ENCODE data around the gene VPS35L.
"Not testable (repeated sequence)": the region's sequence is repeated elsewhere in the genome, so short reads cannot be mapped to it uniquely, and the experiment has no call there.

VPS35L gene

GRCh38 chr16:19532601-19533000 lies 22.9 kb upstream of the VPS35L start:
- no peak for DNase-seq

DNA sequence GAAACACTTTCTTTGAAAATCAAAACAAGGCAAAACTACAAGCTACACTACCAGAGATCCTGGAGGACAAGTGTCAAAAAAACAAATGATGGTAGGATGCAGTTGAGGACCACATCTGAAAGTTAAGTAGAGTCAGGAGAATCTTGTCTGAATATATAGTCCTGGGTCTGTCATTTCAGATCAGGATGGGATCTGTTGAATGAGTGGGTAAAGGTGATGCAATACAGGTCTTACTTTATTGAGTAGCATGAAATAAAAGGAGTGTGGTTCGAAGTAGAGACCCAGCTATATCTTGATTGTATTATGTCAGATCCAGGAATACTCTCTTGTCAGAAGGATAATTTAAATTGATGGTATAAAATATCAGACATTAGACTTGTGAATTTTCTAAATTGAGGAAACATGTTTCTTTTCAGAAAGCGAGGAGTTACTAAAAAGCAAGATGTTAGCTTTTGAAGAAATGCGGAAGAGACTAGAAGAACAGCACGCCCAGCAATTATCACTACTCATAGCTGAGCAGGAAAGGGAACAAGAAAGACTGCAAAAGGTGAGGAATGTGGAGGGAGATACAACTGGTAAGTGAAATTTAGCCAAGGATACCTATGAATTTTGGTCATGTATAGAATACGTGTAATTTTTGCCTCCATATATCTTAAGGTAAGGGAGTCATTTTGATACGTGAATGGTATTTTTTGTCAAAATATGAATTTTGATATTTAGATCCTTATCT lies 15.1 kb upstream of the VPS35L start:
- DNase-seq = no peak

DNA sequence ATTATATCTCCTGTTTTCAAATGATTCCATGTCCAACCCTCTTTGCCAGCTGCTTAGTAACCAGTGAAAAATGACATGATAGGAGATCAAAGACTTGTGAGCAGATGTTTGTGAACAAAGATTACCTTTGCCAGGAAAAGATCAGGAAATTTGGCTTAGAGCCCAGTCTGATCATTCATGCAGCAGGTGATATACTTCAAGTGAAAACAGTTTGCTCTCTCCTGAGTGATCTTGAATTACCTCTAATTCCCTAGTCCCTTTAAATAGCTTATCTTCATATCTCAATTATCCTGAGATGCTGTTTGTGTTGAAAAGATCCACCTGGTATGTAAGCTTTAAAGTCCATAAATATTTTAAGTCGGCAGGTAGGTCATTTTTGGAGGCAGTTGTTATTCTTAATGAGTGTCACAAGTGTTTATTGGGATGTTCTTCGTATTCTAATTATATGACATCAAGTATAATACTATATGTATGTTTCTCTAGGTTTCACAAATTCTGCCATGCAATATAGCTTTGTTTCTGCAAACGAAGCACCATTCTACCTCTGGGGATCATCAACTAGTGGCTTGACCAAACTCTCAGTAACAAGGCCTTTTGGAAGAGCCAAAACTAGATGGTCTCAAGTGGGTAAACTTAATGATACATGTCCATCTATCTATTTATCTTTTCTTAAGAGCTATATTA lies 13.2 kb upstream of the VPS35L start:
- DNase-seq = no peak

GRCh38 chr16:19543278-19543996 lies 12.1 kb upstream of the VPS35L start:
- not testable (repeated sequence) for DNase-seq

GRCh38 chr16:19548144-19548543 lies 7.4 kb upstream of the VPS35L start:
- no peak for DNase-seq

GRCh38 chr16:19549673-19550072 lies 5.8 kb upstream of the VPS35L start:
- DNase-seq = no peak

DNA sequence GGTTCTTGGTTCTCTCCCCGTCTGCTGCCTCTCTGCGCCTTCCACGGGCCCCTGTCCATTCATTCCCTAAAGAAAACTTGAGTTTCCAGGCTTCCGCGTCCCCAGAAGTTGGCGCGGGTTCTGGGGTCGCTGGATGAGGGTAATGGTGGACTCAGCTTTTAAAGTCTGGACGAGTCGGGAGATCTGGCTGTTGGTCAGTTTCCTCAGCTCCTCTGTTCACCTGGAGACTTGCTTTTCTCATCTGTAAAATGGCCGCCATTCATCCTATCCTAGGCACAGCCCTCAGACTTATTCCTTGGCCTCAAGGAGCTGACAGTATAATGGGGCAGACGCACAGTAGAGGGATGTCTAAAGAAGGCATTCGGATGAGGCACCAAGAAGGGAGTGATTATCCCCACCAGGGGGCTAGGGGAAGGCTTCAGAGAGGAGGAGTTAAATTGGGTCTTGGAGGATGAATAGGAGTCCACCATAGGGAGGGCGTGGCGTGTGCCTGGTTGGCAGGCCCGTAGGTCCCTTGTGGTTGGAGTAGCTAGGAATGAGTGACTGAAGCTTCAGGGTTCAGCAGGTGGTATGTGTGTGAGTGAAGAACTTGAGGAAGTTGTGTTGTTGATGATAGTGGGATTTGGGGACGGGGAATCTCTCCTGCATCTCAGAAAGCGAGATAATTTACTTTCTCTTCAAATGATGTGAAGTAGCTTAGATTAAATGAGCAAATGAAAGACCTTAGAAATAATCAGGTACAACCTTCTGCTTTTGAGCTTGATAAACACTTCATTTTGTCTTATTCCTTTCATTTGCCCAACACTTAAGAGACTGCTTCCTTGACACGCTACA lies 652 bp downstream of the VPS35L start:
- DNase-seq = no peak

DNA sequence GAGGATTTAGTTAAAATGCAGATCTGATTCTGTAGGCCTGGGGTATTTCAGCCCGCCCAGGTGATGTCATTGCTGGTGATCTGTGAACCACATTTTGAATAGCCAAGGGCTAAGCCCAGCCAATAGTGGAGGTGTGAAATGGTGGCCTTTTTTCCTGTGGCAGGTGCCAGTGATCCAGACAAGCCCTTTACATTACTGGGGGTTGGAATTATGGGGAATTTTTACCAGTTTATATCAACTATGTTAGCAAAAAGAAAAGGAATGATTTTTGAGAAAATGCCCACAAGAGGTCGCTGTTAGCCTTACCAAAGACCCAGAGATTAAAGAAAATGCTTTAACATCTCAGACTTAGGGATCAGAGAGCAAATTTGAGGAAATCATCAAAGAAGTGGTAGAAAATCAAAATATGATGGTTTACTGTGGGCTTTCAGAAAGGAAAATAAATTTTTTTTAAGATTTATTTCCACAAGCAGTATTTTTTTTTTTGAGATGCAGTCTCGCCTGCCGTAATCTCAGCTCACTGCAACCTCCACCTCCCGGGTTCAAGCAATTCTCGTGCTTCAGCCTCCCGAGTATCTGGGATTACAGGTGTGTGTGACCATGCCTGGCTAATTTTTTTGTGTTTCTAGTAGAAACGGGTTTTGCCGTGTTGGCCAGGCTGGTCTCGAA lies 3.9 kb downstream of the VPS35L start:
- peak; percentile 26 for DNase-seq

- DNase-seq = no peak
These were observed 4.6 kb downstream of the VPS35L start for GRCh38 chr16:19560078-19560477.

GRCh38 chr16:19563377-19563776 lies 7.9 kb downstream of the VPS35L start:
- no peak for DNase-seq

DNA sequence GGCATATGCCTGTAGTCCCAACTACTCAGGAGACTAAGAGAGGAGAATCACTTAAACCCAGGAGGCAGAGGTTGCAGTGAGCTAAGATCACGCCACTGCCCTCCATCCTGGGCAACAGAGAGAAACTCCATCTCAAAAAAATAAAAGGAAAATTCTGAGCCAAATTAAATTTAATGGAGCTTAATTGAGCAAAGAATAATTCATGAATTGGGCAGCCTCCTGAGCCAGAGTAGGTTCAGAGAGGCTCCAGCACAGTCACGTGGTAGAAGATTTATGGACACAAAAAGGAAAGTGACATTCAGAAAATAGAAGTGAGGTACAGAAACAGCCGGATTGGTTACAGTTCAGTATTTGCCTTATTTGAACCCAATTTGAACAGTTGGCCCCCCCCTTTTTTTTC lies 10.9 kb downstream of the VPS35L start:
- no peak for DNase-seq

DNA sequence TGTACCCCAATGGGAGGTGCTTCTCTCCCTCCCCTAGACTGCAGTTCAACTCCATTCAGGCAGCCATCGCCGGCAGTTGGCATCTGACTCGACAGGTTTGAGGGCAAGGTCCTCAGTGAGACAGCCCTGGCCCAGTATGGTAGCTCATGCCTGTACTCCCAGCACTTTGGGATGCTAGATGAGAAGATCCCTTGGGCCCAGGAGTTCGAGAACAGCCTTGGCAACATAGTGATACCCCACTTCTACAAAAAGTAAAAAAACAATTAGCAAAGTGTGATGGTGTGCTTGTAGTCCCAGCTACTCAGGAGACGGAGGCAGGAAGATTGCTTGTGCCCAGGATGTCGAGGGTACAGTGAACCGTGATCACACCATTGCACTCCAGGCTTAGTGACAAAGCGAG lies 12.1 kb downstream of the VPS35L start:
- no peak for DNase-seq

DNA sequence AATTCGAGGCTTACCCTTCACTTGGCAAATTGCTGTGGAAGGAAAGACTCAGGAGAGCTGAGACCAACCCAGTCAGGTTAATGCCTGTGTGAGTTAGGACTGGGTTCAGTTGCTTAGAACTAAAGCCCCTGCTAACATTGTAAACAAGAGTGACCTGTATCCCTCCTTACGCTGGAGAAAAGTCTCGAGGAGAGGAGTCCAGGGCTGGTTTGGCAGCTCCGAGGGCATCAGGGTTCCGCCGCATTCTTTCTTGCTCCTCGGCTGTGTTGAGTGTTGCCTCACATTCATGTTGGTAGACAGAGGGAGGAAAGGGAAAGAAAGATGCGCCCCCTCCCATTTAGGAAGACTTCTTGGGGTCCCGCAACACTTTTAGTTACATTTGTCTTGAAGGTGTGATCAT lies 18.5 kb downstream of the VPS35L start:
- no peak for DNase-seq

- DNase-seq = no peak
These were observed 19.1 kb downstream of the VPS35L start for GRCh38 chr16:19574615-19575014.

DNA sequence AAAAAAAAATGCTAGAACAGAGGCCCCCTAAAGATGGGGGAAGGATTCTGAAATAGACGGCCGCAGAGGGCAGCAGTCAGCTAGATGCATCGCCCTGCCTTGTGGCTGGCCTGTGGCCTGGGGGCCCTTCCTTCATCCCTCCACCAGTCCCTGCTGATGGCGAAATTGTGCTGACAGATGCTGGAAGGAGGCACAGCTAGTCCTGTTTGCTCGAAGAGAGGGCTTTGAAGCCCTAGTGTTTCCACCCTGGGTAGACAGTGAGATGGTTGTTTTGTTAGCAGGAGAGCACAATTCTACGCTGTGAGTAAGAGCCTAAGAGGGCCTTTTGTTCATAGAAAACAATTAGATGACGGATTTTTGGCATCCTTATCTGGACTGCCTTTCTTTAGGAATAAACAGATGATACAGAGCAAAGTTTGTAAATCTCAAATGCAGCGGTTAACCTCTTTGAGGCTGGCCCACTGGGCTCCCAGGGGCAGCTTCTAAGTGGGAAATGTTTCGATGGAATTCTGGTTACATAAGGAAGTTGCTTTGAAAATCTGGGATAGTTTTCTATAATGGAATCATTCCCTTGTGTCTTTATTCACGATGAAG lies 23.0 kb downstream of the VPS35L start:
- no peak for DNase-seq

GRCh38 chr16:19582050-19582831 lies 26.7 kb downstream of the VPS35L start:
- DNase-seq = no peak

- no peak for DNase-seq
These were observed 28.3 kb downstream of the VPS35L start for GRCh38 chr16:19583665-19584300.

- DNase-seq = no peak
These were observed 33.2 kb downstream of the VPS35L start for GRCh38 chr16:19588661-19589060.

DNA sequence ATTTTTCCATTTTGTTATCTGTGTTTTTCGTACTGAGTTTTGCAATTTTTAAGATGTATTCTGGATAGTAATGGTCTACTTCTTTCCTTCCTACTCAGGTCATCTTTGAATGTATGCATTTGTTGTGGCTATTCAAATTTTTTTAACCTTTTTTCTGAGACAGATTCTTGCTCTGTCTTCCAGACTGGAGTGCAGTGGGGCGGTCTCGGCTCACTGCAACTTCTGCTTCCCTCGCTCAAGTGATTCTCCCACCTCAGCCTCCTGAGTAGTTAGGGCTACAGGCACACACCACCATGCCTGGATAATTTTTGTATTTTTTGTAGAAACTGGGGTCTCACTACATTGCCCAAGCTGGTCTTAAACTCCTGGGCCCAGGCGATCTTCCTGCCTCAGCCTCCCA lies 33.6 kb downstream of the VPS35L start:
- DNase-seq = no peak

- no peak for DNase-seq
These were observed 34.3 kb downstream of the VPS35L start for GRCh38 chr16:19589771-19590302.

Measured in amniotic stem cell (primary cell).